HL-60 (cell line): Measurements from ENCODE around the gene OXSR1.

Experiments used
- DNase-seq, 2 experiments: peaks; one replicate each; pipeline ENCODE4 v3.0.0-alpha.2; 2010 to 2020; ENCODE audit warnings: low read depth in 1 of 2, low spot score in 1 of 2
- H3K27ac ChIP-seq: fragments of 250-450 bp; sonication (Bioruptor Pico); replicated peaks from 2 replicates; pipeline ENCODE4 v1.5.1; 2020; ENCODE audit warnings: mild to moderate bottlenecking, moderate library complexity
- H3K27me3 ChIP-seq: fragments of 250-450 bp; sonication (Bioruptor Pico); 2 replicates; pipeline ENCODE4 v1.5.1; 2021; ENCODE audit warnings: mild to moderate bottlenecking, moderate library complexity; ENCODE audit not compliant: insufficient read depth, poor library complexity, severe bottlenecking
- H3K4me3 ChIP-seq: replicated peaks from 2 replicates; pipeline ENCODE4 v1.5.1; 2011; ENCODE audit warnings: mild to moderate bottlenecking, control low read depth, low read length; ENCODE audit not compliant: insufficient read depth
- GABPA ChIP-seq: IDR thresholded peaks from 2 replicates; pipeline ENCODE4 v1.6.1; 2012; ENCODE audit warnings: low read depth
- POLR2AphosphoS5 ChIP-seq: IDR thresholded peaks from 2 replicates; pipeline ENCODE4 v1.6.1; 2012; ENCODE audit warnings: low read depth
- REST ChIP-seq: IDR thresholded peaks from 2 replicates; pipeline ENCODE4 v1.6.1; 2012; ENCODE audit warnings: low read depth; ENCODE audit not compliant: insufficient replicate concordance
- SPI1 ChIP-seq: IDR thresholded peaks from 2 replicates; pipeline ENCODE4 v1.6.1; 2012; ENCODE audit warnings: low read depth, mild to moderate bottlenecking, borderline replicate concordance
- TF ChIP-seq, protein P1 (sequence below): IDR thresholded peaks from one replicate; pipeline ENCODE4 v1.5.1; 2011; ENCODE audit warnings: low read length, control low read depth, inconsistent platforms; ENCODE audit not compliant: insufficient read depth

OXSR1 gene

DNA sequence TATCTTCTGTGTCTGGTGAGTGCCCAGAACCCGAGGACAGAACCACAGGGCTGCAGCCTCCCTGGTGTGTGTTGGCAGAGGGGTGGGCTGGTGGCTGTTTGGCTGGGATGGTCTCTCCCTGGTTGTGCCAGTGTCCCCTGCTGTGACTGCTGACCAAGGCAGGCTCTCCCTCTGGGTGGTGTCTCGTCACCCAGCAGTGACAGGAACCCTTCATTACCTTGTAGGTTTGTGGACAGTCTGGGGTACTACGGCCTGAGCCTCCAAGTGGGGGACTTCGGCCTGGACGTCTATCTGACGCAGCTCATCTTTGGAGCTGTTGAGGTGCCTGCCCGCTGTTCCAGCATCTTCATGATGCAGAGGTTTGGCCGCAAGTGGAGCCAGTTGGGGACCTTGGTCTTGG is 110.3 kb downstream of the OXSR1 start:
- Histone ChIP-seq H3K27me3 (no peaks in the 10 kb centered on the region), H3K4me3 (no peak overlapping the region), H3K27ac (no peak overlapping the region)
- DNase-seq = no peak
- TF ChIP-seq POLR2AphosphoS5 (no peak), GABPA (no peak), REST (no peak), SPI1 (no peak)
- TF ChIP-seq, protein P1, sequence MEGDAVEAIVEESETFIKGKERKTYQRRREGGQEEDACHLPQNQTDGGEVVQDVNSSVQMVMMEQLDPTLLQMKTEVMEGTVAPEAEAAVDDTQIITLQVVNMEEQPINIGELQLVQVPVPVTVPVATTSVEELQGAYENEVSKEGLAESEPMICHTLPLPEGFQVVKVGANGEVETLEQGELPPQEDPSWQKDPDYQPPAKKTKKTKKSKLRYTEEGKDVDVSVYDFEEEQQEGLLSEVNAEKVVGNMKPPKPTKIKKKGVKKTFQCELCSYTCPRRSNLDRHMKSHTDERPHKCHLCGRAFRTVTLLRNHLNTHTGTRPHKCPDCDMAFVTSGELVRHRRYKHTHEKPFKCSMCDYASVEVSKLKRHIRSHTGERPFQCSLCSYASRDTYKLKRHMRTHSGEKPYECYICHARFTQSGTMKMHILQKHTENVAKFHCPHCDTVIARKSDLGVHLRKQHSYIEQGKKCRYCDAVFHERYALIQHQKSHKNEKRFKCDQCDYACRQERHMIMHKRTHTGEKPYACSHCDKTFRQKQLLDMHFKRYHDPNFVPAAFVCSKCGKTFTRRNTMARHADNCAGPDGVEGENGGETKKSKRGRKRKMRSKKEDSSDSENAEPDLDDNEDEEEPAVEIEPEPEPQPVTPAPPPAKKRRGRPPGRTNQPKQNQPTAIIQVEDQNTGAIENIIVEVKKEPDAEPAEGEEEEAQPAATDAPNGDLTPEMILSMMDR = no peak

GRCh38 chr3:38276081-38276916 is 111.0 kb downstream of the OXSR1 start:
- no peak for DNase-seq
- TF ChIP-seq GABPA = no peak
- TF ChIP-seq REST = no peak

GRCh38 chr3:38276917-38277630 is 111.7 kb downstream of the OXSR1 start:
- Histone ChIP-seq H3K4me3 (no peak overlapping the region), H3K27ac (no peak overlapping the region), H3K27me3 (no peaks in the 10 kb centered on the region)
- DNase-seq = no peak
- no peak for TF ChIP-seq POLR2AphosphoS5
- TF ChIP-seq SPI1 = no peak
- TF ChIP-seq REST = no peak
- no peak for TF ChIP-seq GABPA
- TF ChIP-seq, protein P1 = no peak

More at GRCh38 chr3:38276081-38276916, 111.0 kb downstream of the OXSR1 start:
- Histone ChIP-seq H3K27ac (no peak overlapping the region), H3K4me3 (no peak overlapping the region), H3K27me3 (no peaks in the 10 kb centered on the region)
